ENCODE data around the gene PDCD6IP.
"Not testable (repeated sequence)": the region's sequence is repeated elsewhere in the genome, so short reads cannot be mapped to it uniquely, and the experiment has no call there.

Gene PDCD6IP

GRCh38 chr3:33857701-33858100, 59.3 kb downstream of the PDCD6IP start:
- DNase-seq: not testable (repeated sequence)

DNA sequence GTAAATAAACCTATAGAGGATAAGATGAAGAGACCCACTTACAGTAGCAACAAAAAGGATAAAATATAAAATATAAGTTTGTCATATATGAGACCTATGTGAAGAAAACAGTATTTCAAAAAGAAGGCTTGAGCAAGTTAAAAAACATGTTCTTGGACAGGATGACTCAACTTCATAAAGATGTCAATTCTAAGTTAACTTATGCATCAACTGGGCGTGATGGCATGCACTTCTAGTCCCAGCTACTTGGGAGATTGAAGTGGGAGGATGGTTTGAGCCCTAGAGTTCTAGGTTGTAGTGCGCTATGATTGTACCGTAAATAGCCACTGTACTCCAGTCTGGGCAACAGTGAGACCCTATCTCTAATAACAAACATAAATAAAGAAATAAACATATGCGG, 59.7 kb downstream of the PDCD6IP start:
- no peak for DNase-seq

- DNase-seq: no peak
Observed at GRCh38 chr3:33860373-33861050, 62.1 kb downstream of the PDCD6IP start.

- DNase-seq: no peak
Observed at GRCh38 chr3:33865133-33865532, 66.7 kb downstream of the PDCD6IP start.

DNA sequence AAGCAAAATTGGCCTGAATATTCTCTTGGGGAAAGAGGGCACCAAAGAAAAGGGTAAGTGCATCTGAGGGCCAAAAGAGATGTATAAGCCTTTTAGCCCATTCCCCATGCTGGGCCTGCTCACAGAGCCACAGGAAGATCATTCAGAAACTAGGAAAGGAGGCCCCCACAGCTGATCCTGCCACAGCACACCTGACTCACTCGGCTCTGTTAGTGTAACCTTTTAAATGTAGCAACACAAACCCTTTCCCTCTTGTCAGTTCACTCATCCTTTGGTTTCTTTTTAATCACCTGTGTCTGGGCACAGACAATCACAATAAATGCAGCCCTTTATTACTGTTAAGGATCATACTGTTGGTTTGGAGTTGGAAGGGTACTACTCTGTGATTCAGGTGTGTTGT, 69.9 kb downstream of the PDCD6IP start:
- no peak for DNase-seq

GRCh38 chr3:33869977-33870376, 71.5 kb downstream of the PDCD6IP start:
- DNase-seq: no peak

GRCh38 chr3:33874815-33875214, 76.4 kb downstream of the PDCD6IP start:
- DNase-seq: no peak

DNA sequence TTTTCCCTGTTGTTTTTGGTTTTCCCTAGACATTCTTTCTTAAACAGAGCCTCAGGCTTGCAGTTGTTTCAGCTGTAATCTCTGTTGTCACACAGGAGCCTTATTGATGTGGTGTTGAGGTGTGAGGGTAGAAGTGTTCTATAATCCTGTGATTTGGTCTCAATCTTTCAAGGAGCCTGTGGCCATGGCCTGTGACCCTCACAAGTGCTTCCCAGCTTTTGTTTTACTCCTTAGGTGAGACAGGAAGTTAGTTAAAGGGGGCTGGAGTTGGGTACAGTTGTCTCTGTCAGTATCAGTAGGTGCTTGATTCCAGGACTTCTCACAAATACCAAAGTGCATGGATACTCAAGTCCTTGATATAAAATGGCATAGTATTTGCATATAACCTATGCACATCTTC, 77.2 kb downstream of the PDCD6IP start:
- DNase-seq: no peak

DNA sequence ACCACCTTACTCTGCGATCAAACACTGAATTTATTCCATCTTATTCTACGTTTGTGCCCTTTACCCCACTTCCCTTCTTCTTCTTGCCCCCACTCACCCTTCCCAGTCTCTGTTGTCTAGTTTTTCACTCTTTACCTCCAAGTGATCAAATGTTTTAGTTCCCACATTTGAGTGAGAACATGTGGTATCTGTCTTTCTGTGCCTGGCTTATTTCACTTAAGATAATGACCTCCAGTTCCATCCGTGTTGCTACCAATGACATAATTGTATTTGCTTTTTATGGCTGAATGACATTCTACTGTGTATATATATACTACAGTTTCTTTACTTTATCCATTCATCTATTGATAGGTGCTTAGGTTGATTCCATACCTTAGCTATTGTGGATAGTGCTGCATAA, 78.8 kb downstream of the PDCD6IP start:
- no peak for DNase-seq

- no peak for DNase-seq
Observed at GRCh38 chr3:33879540-33879939, 81.1 kb downstream of the PDCD6IP start.

DNA sequence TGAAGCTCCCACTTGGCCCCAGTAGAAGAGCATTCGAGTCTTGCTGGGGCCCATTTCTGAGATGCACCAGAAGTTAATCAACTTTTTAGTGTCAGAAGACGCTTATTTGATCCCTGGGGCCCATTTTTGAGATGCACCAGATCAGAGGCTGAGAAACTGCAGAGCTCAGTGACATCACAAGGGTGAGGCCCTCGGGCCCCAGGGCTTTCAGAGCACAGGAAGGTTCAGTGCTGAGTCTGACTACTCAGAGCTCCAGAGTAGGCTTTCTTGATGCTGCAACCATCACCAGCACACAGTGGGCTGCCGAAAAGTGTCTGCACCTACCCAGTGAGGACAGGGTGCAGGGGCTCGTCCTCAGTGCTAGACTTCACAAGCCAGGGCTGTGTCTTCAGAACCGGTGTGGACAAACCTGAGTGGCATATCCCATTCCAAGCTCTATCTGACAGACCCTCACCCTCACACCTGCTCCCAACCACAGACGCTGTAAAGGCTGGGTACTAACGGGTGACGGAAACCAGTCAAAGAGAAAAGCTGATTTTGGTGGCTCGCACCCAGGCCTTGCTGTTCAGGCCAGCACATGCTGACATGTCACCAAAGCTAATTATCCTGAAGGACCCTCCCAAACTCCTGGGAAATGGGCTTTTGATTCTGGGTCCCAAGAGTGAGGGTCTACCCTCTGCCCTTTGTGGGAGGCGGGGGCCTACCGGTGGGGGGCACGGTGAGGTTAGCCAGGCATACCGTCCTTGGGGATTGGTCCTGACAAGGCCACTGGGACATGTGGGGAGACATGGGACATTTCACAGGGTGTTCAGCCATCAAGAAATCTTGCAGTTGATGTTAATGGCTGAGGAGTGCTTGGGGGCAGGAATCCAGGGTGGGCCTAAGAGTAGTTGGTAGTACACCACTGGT, 83.0 kb downstream of the PDCD6IP start:
- DNase-seq: no peak

DNA sequence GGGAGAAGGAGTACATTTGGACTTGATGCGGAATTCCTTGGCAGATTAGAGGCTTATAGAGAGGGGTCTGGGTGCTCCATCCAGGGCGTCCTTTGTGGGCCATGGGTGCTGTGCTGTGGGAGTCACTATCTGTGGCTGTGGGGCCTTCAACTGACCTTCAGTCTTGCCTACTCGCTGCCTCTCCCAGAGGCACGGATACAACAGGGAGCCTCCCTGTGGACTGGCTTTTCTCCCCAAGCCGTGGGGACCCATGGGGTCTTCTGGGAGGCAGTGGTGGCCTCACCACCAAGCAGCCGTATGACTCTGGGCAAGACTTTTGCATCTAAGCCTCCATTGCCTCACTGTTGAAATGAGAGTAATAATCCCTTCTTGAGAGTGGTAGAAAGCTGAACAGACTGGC, 83.9 kb downstream of the PDCD6IP start:
- no peak for DNase-seq

DNA sequence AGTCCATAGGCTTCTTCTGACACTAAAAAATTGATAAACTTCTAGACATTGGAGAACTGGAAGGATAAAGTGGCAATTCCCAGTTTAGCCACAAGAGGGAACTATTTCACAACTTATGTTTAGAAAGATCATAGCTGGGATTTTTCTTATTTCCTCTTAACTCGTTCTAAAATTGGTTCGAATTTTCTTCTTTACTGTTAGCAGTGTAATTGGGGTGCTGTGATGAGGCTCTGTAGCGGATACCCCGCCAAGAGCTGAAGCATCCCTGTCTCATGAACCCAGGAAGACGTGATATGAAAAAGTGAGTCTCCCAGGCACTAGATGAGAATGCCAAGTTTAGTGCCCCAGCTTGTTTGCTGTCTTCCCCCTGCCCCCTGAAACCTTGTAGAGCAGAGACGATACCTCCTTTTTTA, 85.1 kb downstream of the PDCD6IP start:
- DNase-seq: no peak

DNA sequence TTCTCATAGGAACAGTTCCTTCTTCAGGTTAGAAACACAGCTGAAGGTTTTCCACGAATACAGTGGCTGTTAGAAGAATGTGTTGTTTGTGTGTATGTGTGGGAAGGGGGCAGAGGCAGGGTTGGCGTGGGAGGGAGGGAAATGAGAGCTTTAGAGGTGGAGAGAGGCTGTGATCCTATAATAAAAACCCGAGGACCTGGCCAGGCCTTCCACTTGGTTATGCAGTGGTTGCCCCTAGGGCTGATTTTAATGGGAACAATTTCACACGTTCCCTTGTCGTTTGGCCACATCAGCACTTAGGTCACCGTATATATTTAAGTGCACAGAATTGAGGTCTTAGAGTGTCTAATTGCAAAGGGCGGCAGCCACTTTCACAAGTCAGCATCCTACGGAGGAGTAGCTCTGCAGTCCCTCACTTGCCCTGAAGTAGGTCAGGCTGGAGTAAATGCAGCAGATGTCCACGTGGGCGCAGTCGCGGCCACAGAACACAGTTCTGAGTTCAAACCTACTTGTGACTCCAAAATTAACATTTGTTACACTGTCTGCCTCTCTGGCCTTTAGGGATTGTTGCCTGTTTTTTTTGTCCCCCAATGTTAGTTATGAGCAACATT, 85.6 kb downstream of the PDCD6IP start:
- no peak for DNase-seq

- no peak for DNase-seq
Observed at GRCh38 chr3:33884701-33885100, 86.3 kb downstream of the PDCD6IP start.

DNA sequence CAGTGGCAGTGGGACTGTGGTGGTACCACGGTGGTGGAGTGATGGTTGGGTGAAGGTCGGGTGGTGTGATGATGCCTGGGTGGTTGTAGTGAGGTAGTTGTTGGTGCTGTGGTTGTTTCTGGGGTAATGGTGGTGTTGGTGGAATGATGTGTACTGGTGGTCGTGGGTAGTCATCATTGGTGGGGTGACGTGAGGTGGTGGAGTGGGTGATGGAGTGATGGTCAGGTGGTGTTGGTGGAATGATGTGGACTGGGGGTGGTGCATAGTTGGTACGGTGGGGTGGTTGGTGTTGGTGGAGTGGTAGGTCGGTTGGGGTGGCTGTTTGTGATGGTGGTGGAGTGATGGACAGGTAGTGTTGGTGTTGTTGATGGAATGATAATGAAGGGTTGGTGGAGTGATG, 87.1 kb downstream of the PDCD6IP start:
- no peak for DNase-seq

GRCh38 chr3:33886015-33886414, 87.6 kb downstream of the PDCD6IP start:
- DNase-seq: no peak

GRCh38 chr3:33887478-33887877, 89.0 kb downstream of the PDCD6IP start:
- no peak for DNase-seq

GRCh38 chr3:33889394-33890039, 91.1 kb downstream of the PDCD6IP start:
- no peak for DNase-seq

- no peak for DNase-seq
Observed at GRCh38 chr3:33892655-33893054, 94.2 kb downstream of the PDCD6IP start.

DNA sequence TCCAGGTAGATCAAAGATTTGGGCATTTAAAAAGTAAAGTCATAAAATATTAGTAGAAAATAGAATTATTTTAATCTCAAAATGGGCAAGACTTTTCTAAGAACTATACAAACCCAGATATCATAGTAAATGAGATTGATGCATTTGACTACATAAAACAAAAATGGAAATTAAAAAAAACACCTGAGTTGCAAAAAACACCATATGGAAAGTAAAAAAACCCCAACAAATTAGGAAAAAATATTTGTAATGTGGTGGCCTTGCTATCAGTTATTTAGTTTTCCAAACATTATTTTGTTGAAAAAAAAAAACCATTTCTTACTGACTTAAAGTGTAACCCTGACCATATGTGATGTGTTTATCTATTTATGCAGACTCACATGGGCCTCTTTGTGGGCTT, 97.2 kb downstream of the PDCD6IP start:
- DNase-seq: no peak

GRCh38 chr3:33897306-33897705, 98.9 kb downstream of the PDCD6IP start:
- no peak for DNase-seq

DNA sequence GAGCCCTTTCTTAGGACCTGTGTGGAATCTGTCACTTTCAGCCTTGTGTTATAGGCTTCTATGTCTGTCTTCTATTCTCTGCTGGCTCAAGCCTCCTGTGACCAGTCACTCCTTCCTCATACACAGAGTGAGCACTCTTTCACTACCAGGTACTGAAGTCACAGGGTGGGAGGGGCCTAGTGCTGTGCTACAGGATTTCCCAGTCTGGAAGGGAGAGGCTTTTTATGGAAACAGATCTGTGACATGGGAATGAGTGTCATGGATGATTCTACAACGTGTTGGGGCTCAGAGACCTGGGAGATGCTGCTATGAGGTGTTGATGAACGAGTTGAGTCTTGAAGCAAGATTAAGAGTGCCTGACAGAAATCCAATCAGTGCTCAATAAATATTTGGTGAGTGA, 100.5 kb downstream of the PDCD6IP start:
- DNase-seq: no peak

- no peak for DNase-seq
Observed at GRCh38 chr3:33900440-33900808, 102.0 kb downstream of the PDCD6IP start.

All from stimulated activated naive CD4-positive, alpha-beta T cell treated with Interleukin-2 at 50 U/mL for 16 hours (primary cell).